Nephron progenitor cell (in vitro differentiated cells): ENCODE measurements around the gene CNOT6.
"Not testable (repeated sequence)": the region's sequence is repeated elsewhere in the genome, so short reads cannot be mapped to it uniquely, and the experiment has no call there.

Experiments
- DNase-seq: peaks from one replicate; pipeline ENCODE4 v3.0.0; 2021
- H3K27ac Mint-ChIP-seq: 2 replicates; pipeline ENCODE4 v1.8.0; 2021; ENCODE audit warnings: mild to moderate bottlenecking, moderate library complexity, mixed read lengths
- H3K27me3 Mint-ChIP-seq: 2 replicates; pipeline ENCODE4 v1.8.0; 2021; ENCODE audit warnings: mild to moderate bottlenecking, low read depth, mixed read lengths; ENCODE audit not compliant: poor library complexity
- H3K36me3 Mint-ChIP-seq: 2 replicates; pipeline ENCODE4 v1.8.0; 2021; ENCODE audit warnings: low read depth, mixed read lengths
- H3K4me1 Mint-ChIP-seq: 2 replicates; pipeline ENCODE4 v1.8.0; 2021; ENCODE audit warnings: mixed read lengths
- H3K4me3 Mint-ChIP-seq: 2 replicates; pipeline ENCODE4 v1.8.0; 2021; ENCODE audit warnings: mild to moderate bottlenecking, moderate library complexity, mixed read lengths
- H3K9me3 Mint-ChIP-seq: 2 replicates; pipeline ENCODE4 v1.8.0; 2021; ENCODE audit warnings: mild to moderate bottlenecking, moderate library complexity, mixed read lengths
- CTCF ChIP-seq: fragments of 200-600 bp; sonication (generic); IDR thresholded peaks from 2 replicates; pipeline ENCODE4 v1.5.0; 2021; ENCODE audit warnings: antibody characterized with exemption

Gene CNOT6

DNA sequence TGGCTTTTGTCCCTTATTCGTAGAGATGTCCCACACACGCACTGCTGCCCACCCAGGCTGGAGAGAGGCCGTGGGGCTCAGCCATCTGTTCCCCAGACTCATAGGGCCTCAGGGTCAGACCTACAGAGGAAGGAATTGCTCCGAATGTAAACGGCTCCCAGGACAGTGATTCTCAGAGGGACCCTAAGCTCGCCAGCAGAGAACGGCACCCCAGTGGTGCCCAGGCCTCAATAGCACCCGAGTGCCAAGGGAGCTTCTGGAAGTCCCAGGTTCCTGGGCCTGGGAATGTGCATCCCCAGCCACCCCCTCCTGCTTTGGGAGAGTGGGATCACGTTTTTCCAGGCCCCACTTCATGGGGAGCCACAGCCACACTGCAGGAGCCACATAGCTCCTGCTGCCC lies 32.9 kb upstream of the CNOT6 start:
- Mint-ChIP-seq H3K27ac (no peak overlapping the region), H3K27me3 (peaks cover 9% of the 10 kb centered on the region), H3K4me1 (no peaks in the 10 kb centered on the region), H3K36me3 (peaks cover 9% of the 10 kb centered on the region), H3K4me3 (no peak overlapping the region), H3K9me3 (peaks cover 48% of the 10 kb centered on the region)
- TF ChIP-seq CTCF: no peak
- DNase-seq: no peak

GRCh38 chr5:180463216-180463900 lies 30.8 kb upstream of the CNOT6 start:
- Mint-ChIP-seq H3K4me1 (peaks cover 4% of the 10 kb centered on the region), H3K9me3 (peaks cover 28% of the 10 kb centered on the region), H3K36me3 (peaks cover 4% of the 10 kb centered on the region), H3K27me3 (peaks cover 9% of the 10 kb centered on the region), H3K27ac (no peak overlapping the region), H3K4me3 (no peak overlapping the region)
- no peak for TF ChIP-seq CTCF
- DNase-seq: no peak

GRCh38 chr5:180463916-180464602 lies 30.1 kb upstream of the CNOT6 start:
- Mint-ChIP-seq H3K9me3 (peaks cover 24% of the 10 kb centered on the region), H3K4me3 (no peak overlapping the region), H3K36me3 (no peaks in the 10 kb centered on the region), H3K27me3 (peaks cover 9% of the 10 kb centered on the region), H3K27ac (no peak overlapping the region), H3K4me1 (peaks cover 4% of the 10 kb centered on the region)
- TF ChIP-seq CTCF: no peak
- DNase-seq: no peak

- TF ChIP-seq CTCF: no peak
- no peaks in the 10 kb centered on the region for H3K36me3 Mint-ChIP-seq
- H3K27ac Mint-ChIP-seq: no peak overlapping the region
- H3K27me3 Mint-ChIP-seq: peaks cover 8% of the 10 kb centered on the region
- DNase-seq: no peak
- peaks cover 4% of the 10 kb centered on the region for H3K4me1 Mint-ChIP-seq
- peaks cover 21% of the 10 kb centered on the region for H3K9me3 Mint-ChIP-seq
- no peak overlapping the region for H3K4me3 Mint-ChIP-seq
Measured at GRCh38 chr5:180464603-180464970, 29.6 kb upstream of the CNOT6 start.

DNA sequence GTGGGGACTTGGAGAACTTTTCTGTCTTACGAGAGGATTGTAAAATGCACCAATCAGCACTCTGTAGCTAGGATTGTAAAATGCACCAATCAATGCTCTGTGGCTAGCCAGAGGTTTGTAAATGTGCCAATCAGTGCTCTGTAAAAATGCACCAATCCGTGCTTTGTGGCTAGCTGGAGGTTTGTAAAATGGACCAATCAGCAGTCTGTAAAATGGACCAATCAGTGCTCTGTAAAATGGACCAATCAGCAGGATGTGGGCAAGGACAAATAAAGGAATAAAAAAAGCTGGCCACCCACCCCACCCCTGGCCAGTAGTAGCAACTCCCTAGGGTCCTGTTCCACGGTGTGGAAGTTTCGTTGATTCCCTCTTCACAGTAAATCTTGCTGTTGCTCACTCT lies 29.1 kb upstream of the CNOT6 start:
- peaks cover 17% of the 10 kb centered on the region for H3K9me3 Mint-ChIP-seq
- not testable (repeated sequence) for H3K27me3 Mint-ChIP-seq, DNase-seq, H3K27ac Mint-ChIP-seq, H3K4me3 Mint-ChIP-seq, H3K4me1 Mint-ChIP-seq, H3K36me3 Mint-ChIP-seq

GRCh38 chr5:180466316-180466715 lies 27.9 kb upstream of the CNOT6 start:
- H3K4me1 Mint-ChIP-seq: peaks cover 4% of the 10 kb centered on the region
- no peaks in the 10 kb centered on the region for H3K36me3 Mint-ChIP-seq
- DNase-seq: no peak
- peaks cover 6% of the 10 kb centered on the region for H3K27me3 Mint-ChIP-seq
- no peak for TF ChIP-seq CTCF
- no peak overlapping the region for H3K4me3 Mint-ChIP-seq
- peaks cover 5% of the 10 kb centered on the region for H3K9me3 Mint-ChIP-seq
- no peak overlapping the region for H3K27ac Mint-ChIP-seq
